HG02884 (cell line): ENCODE measurements around the gene KIF1A.

ENCODE experiments used
- ATAC-seq: cut with Tn5 transposase; IDR thresholded peaks from one replicate; pipeline ENCODE4 v1.9.1; 2021; ENCODE audit warnings: mild to moderate bottlenecking, moderate library complexity; ENCODE audit not compliant: unreplicated experiment

KIF1A gene

DNA sequence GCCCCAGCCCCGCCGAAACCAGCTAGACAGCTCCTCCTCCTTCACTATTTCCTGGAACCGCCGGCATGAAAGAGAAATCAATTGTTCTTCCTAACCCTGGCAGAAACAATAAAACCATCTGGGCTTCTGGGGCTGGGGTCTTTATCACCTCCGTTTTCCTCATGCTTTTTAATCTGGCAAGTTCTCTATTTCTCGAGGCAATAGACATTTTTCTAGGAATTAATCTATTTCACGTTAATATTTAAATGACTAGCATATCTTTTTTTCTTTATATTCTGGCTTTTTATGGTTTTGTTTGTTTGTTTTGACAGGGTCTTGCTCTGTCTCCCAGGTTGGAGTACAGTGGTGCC, 1.4 kb upstream of the KIF1A start:
- no peak for ATAC-seq

DNA sequence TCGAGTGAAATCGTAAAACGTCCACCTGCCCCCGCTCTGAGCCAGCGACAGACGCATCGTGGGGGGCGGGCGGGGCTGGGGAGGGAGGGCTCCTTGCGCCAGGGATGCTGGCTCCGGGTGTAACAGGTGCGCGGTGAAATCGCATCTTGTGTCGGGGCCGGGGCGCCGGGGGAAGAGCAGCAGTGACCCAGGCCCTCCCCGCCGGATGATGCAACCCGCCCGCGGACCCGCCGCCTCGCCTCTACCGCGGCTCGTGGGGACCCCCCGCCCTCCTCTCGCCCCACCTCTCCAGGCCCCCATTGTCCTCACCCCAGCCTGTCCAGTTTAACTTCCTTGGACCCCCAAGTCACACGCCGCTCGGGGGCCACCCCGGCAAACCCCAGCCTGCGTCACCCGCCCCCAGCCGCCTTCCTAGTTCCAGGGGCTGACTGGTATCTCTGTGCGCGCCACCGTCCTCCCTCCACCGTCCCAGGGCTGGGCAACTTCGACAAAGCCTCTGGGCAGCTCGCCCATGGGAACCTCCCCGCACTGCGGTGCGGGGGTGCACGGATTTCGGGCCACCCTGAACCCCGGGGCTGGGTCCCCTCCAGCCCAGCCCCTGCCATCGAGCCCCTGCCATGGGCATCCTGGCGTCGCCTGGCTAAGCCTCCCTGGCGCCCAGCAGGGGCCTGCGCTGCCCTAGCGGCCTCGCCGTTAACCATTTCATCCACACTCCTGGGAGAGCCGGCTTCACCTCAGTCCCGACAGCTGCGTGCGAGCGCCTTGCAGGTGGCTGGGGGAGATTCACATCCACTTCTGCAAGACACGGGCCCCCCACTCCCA, 799 bp upstream of the KIF1A start:
- ATAC-seq: no peak

DNA sequence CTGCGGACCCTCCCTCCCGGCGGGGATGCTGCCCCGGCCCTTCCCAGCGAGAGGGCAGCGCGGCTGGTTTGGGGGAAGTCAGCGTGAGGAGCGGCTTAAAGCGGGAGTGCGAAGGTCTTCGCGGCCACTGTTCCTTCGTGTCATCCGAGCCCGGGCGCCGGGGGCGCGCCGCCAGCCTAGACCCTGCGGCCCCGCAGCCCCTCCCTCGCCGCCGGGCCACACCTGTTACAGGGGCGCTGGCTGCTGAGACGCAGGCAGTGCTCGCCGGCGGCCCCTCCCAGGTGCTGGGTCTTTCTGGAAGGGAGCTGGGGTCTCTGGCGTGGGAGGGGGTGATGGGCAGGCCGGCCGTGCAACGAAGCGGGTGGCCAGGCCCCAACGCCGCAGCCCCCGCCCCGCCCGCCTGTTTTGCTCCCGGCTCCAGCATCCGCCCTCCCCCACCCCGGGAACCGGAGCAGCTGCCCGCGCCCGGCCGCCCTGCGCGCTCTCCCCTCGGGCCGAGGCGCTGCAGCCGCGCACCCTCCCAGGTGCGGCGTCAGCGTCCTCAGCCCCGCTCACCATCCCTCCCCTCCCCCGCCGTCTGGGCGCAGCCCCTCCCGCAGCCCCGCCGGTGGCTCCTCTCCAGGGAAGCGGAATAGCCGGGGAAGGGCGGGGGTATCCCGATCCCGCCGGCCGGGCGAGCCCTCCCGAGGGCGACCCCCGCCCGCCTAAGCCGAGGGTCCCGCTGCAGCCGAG, 727 bp downstream of the KIF1A start:
- no peak for ATAC-seq

DNA sequence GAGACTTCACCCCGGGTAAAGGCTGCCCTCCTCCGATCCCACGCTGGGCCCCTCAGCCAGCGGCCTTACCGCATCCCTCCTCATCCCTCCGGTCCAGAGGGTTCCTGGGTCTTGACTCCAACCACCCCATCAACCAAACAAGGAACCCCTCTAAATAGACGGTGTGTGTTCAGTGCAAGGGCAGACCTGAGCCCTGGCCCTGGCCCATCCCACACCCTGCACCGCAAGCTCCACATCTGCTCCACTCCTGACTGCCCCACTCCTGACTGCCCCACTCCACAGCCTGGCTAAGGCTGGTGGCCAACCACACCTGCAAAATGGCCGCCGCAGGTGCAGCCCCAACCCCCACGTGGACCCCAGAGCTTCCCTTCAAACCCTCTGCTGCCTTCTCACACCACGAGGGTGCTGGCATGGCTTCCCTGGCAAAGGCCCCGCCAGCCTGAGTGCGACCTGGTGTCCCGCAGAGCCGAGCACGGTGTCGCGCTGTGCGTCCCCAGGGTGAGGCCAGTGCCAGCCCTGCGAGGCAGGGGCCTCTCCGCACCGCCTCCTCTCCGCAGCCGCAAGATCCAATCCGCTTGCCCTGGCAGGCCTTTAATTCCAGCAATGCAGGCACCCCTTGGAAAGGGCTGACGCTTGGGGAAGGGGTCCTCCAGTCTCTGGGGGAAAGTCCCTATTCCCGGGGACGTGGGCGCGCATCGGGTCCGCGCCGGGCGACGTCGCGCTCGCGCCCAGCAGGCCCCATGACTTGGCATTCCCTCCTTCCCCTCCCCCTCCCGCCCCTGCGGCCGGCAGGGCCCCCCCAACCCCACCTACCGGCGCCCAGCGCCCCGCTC, 1.5 kb downstream of the KIF1A start:
- ATAC-seq: no peak

- no peak for ATAC-seq
Measured at GRCh38 chr2:240817496-240818292, 2.3 kb downstream of the KIF1A start.

- no peak for ATAC-seq
Measured at GRCh38 chr2:240816584-240817495, 3.2 kb downstream of the KIF1A start.

DNA sequence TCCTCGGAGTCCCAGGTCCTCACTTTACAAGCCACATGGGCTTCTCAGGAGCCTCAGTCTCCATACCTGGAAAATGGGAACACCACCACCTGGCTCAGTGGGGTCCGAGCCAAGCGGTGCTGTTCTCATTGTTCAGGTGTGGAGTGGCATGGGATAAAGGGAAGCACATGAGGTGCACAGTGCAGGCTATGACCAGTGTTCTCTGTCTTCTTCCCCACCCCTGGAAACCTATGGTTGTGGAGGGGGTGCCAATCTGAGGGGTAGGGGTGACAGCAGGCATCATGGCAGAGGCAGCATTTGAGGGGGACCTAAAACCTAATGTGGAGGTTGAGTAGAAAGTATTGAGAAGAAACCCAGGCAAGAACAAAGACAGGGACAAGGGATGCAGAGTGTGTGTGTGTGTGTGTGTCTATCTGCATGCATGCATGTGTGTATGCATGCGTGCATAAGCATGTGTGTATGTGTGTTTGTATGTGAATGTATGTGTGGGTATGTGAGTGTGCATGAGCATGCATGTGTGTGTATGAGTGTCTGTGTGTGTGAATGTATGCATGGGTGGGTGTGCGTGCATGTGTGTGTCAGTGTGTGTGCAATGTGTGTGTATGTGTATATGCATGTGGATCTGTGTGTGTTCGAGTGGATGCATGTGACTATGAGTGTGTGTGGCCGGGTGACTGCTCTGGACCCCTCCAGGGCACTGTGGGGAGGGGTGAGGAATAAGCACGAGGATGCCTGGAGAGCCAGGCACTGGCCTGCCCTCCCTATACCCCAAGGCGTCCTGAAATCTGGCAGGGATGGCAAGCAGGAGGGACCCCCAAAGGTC, 4.0 kb downstream of the KIF1A start:
- ATAC-seq: no peak

DNA sequence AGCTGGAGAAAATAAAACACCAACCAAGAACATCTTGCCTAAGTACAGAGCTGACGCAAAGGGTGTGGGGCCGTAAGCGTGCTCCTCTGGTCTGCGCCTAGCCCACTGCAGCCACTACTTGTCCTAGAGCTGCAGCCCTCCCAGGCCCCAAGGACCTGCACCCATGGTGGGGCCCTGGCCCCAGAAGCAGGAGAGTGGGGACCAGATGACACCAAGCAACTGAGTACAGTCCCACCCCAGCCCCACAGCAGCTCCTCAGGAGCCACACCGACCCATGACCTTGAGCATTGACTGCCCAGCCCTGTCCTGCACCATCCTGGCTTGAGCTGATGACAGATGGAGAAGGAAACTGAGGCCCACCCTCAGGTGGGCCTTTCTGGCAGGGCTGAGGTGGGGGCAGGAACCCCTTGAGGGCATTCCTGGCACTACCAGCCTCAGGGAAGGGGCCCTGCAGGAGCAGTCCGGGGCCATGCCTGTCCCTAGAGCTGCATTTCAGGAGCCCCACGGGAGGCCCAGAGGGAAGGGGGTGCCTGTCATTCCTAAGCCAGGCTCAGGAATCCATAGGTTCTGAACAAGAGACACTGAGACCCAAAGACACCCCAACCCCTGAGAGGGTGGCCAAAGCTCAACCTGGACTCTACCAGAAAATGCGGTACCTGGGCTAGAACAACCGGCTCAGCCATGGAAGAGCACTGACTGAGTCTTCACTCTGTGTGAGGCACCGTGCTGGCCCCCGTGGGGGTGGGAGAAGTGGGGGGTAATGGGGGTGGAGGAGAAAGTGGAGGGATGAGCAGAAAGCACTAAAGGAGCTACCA, 4.9 kb downstream of the KIF1A start:
- no peak for ATAC-seq

- ATAC-seq: no peak
Measured at GRCh38 chr2:240814280-240814679, 5.7 kb downstream of the KIF1A start.

GRCh38 chr2:240813231-240813921, 6.6 kb downstream of the KIF1A start:
- ATAC-seq: no peak

DNA sequence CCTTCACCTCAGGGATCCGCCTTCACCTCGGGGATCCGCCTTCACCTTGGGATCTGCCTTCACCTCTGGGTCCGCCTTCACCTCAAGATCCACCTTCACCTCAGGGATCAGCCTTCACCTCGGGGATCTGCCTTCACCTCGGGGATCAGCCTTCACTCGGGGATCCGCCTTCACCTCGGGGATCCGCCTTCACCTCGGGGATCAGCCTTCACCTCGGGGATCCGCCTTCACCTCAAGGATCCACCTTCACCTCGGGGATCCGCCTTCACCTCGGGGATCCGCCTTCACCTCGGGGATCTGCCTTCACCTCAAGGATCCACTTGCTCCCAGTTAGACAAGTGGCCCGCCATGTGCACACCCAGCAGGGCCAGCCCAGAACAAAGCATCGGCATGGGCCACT, 7.3 kb downstream of the KIF1A start:
- ATAC-seq: no peak

GRCh38 chr2:240812301-240812680, 7.7 kb downstream of the KIF1A start:
- no peak for ATAC-seq

DNA sequence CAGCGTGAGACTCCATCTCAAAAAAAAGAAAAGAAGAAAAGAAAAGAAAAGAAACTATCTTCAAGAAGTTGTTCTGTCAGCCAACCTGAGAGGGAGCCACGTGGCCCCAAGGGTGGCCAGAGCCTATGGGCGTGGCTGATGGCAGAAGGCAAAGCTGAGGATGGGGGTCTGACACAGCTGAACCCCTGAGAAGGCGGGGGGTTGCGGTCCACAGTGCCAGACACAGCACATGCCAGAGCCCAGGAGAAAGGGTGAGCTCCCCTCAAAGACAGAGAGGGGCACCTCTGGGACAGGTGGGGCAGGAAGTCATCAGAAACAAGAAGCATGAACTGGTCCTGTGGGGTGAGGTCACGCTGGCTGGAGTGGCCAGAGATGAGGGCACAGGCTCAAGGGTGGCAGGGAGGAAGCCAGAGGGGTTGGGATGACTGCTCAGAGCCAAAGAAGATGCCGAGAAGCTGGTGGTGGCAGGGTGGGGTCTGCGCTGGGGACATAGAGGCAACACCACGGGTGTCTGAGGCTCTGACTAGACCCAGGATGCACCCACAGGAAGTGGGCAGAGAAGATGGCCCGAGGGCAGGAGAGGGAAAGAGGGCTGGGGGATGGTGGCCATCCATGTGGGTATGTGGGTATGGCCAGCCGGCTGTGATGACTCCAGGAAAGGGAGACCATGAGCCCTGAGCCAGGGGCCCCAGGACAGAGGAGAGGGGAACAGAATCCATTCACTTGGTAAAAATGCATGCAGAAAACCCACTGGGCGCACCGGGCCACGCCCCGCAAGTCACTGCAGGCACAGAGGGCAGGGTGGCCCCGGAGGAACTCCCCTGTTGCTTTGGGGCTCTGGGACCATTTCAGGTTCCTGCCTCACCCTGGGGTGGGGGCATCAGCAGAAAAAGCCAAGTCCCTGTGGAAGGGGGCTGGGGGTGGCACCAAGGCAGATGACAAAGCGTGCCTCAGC, 8.4 kb downstream of the KIF1A start:
- ATAC-seq: no peak

DNA sequence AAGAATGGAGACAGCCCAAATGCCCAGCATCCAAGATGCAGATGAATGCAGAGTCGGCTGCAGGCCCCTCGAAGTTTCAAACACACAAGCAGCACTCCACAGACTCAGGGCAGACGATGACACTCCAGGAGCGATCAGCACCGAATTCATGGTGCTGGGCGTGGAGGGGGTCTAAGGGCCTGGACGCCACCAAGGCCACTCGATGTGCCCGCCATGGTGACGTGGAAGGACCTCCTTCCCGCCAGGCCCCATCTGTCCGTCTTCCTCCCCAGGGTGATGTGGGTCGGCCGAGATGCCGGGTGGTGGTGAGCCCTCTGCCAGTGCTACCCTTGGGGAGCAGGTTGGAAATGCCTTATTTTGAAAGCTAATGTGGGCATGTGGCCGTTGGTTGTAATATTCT, 9.4 kb downstream of the KIF1A start:
- ATAC-seq: no peak

DNA sequence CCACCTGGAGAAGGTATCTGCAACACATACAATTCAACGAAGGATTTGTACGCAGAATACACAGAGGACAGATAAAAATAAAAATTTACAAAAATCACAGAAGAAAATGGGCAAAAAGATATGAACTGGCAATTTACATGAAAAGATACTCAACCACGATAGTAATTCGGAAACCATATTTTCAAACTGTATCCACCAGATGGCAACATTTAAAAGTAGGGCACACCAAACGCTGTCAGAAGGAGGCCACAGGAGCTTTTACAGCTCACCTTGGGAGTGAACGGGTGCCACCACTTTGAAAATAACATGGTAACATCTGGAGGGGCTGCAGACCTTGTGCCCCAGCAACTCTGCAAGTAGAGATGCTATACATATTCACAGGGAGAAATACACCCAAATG, 9.8 kb downstream of the KIF1A start:
- no peak for ATAC-seq

DNA sequence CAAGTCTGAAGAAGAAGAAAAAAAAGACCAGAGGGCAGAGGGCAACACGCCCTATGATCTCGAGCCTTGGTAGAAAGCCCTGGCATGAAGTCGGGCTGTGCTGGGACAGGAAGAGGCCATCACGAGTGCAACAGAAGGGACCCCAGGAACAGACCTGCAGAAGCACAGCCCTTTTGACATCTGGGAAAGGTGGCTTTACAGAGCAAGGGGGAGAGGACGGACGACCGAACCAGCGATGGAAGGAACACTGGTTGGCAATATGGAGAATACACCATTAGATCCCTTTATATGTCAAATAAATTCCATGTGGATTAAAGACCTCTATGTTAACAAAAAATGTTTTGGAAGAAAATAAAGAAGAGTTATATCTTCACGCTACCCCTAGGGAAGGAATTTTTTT, 10.7 kb downstream of the KIF1A start:
- no peak for ATAC-seq
